Activated CD4-positive, alpha-beta memory T cell treated with anti-CD3 and anti-CD28 coated beads, Interleukin-2, amount 10 ng/mL, durations not matched to agents 7 days and 5 days (primary cell): Measurements from ENCODE around the gene CBLN4. TPM values are rescaled to one million over a fixed set of nuclear protein-coding genes. Genes with fewer than 3 reads are reported as not detected.

Experiments
- CTCF ChIA-PET: fragments of 350-600 bp; sonication (Branson Sonifier 250); formaldehyde crosslinking; loops from one replicate; lab custom pipeline; 2021; ENCODE audit warnings: antibody characterized with exemption, inconsistent platforms; lab: Charles Lee
- POLR2A ChIA-PET: fragments of 350-600 bp; sonication (Branson Sonifier 250); formaldehyde crosslinking; loops from one replicate; lab custom pipeline; 2021; ENCODE audit warnings: antibody characterized with exemption; lab: Charles Lee
- DNase-seq: peaks from one replicate; pipeline ENCODE4 v3.0.0-alpha.2; 2020
- H3K27ac Mint-ChIP-seq: one replicate; pipeline ENCODE4 v1.8.0; 2021; ENCODE audit warnings: mild to moderate bottlenecking, mixed read lengths
- H3K27me3 Mint-ChIP-seq: one replicate; pipeline ENCODE4 v1.8.0; 2021; ENCODE audit warnings: mixed read lengths
- H3K36me3 Mint-ChIP-seq: one replicate; pipeline ENCODE4 v1.8.0; 2021; ENCODE audit warnings: low read depth, mixed read lengths
- H3K4me1 Mint-ChIP-seq: one replicate; pipeline ENCODE4 v1.8.0; 2021; ENCODE audit warnings: mixed read lengths
- H3K4me3 Mint-ChIP-seq: one replicate; pipeline ENCODE4 v1.8.0; 2021; ENCODE audit warnings: mild to moderate bottlenecking, mixed read lengths
- H3K9me3 Mint-ChIP-seq: one replicate; pipeline ENCODE4 v1.8.0; 2021; ENCODE audit warnings: mixed read lengths
- total RNA-seq, 2 experiments: library from RNA; stranded (reverse); gene quantifications; one replicate each; pipeline ENCODE4 v1.2.3, GENCODE V29; 2021

CBLN4 gene
- total RNA-seq: not detected

- H3K9me3 Mint-ChIP-seq: peaks cover 4% of the 10 kb centered on the region
- no peaks in the 10 kb centered on the region for H3K4me1 Mint-ChIP-seq
- peaks cover 10% of the 10 kb centered on the region for H3K27me3 Mint-ChIP-seq
- H3K27ac Mint-ChIP-seq: no peak within 1 kb of the TSS
- ChIA-PET POLR2A (no interaction called here), CTCF (no interaction called here)
- H3K36me3 Mint-ChIP-seq: no peaks in the 10 kb centered on the region
- no peak within 1 kb of the TSS for H3K4me3 Mint-ChIP-seq
- DNase-seq: no peak
These were observed at the start of gene CBLN4 for GRCh38 chr20:56005389-56005715. Gene CBLN4, minus strand, starts transcription at chr20:56005519. Its CDS starts 1,348 bp downstream, at chr20:56004171.

DNA sequence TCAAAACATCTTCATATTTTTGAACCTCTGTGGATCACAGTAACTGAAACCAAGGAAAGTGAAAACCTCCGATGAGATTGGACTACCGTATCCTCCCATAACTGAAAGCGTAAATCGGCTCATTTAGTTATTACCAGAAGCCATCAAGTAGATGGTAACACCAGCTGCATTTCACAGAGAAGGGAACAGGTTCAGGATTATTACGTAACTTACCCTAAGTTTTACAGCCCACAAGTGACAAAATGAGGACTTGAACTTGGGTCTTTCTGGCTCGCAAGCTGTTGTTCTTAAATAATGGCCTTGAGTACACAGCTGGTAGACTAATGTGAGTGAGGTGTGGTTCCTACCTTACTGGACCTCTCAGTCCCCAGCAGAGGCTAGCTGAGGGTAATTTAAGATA is 37.9 kb upstream of the CBLN4 start:
- Mint-ChIP-seq H3K4me3 (no peak overlapping the region), H3K9me3 (peaks cover 8% of the 10 kb centered on the region), H3K4me1 (no peaks in the 10 kb centered on the region), H3K27ac (no peak overlapping the region), H3K36me3 (no peaks in the 10 kb centered on the region), H3K27me3 (no peaks in the 10 kb centered on the region)
- DNase-seq: no peak
- ChIA-PET POLR2A (no interaction called here), CTCF (no interaction called here)

- Mint-ChIP-seq H3K36me3 (no peaks in the 10 kb centered on the region), H3K9me3 (peaks cover 20% of the 10 kb centered on the region), H3K4me3 (no peak overlapping the region), H3K27ac (no peak overlapping the region), H3K27me3 (no peaks in the 10 kb centered on the region), H3K4me1 (no peaks in the 10 kb centered on the region)
- POLR2A ChIA-PET: no interaction called here
- CTCF ChIA-PET: no interaction called here
- DNase-seq: no peak
These were observed 26.9 kb upstream of the CBLN4 start for GRCh38 chr20:56032251-56032650.

GRCh38 chr20:56018716-56019115 is 13.4 kb upstream of the CBLN4 start:
- CTCF ChIA-PET: no interaction called here
- DNase-seq: no peak
- no peaks in the 10 kb centered on the region for H3K36me3 Mint-ChIP-seq
- H3K4me3 Mint-ChIP-seq: no peak overlapping the region
- H3K9me3 Mint-ChIP-seq: peaks cover 8% of the 10 kb centered on the region
- no peaks in the 10 kb centered on the region for H3K4me1 Mint-ChIP-seq
- POLR2A ChIA-PET: no interaction called here
- H3K27ac Mint-ChIP-seq: no peak overlapping the region
- H3K27me3 Mint-ChIP-seq: no peaks in the 10 kb centered on the region

GRCh38 chr20:56018194-56018593 is 12.9 kb upstream of the CBLN4 start:
- no peaks in the 10 kb centered on the region for H3K4me1 Mint-ChIP-seq
- no peak for DNase-seq
- ChIA-PET CTCF (no interaction called here), POLR2A (no interaction called here)
- no peaks in the 10 kb centered on the region for H3K27me3 Mint-ChIP-seq
- peaks cover 9% of the 10 kb centered on the region for H3K9me3 Mint-ChIP-seq
- no peaks in the 10 kb centered on the region for H3K36me3 Mint-ChIP-seq
- no peak overlapping the region for H3K4me3 Mint-ChIP-seq
- H3K27ac Mint-ChIP-seq: no peak overlapping the region

GRCh38 chr20:56017560-56017959 is 12.2 kb upstream of the CBLN4 start:
- DNase-seq: no peak
- H3K27me3 Mint-ChIP-seq: no peaks in the 10 kb centered on the region
- POLR2A ChIA-PET: no interaction called here
- H3K36me3 Mint-ChIP-seq: no peaks in the 10 kb centered on the region
- peaks cover 9% of the 10 kb centered on the region for H3K9me3 Mint-ChIP-seq
- H3K4me1 Mint-ChIP-seq: no peaks in the 10 kb centered on the region
- CTCF ChIA-PET: no interaction called here
- H3K27ac Mint-ChIP-seq: no peak overlapping the region
- H3K4me3 Mint-ChIP-seq: no peak overlapping the region

DNA sequence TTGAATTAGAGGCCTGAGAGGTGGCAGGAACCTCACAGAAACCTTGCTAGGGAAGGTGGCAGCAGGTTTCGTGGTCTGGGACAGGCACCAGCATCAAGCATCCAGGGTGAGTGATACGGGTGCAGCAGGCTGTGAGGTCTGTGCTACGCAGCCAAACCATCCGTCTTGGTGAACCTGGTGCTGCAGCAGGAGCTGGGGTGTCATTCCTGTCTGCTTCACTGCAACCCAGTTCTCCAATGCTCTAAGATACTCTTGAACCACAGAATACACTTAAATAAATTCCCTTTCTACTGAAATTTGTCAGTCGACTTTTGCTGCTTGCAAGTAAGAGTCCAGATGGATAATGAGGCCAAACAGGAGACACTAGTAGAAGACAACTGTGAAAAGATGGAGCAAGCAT is 9.7 kb upstream of the CBLN4 start:
- ChIA-PET CTCF (no interaction called here), POLR2A (no interaction called here)
- H3K9me3 Mint-ChIP-seq: peaks cover 13% of the 10 kb centered on the region
- no peaks in the 10 kb centered on the region for H3K27me3 Mint-ChIP-seq
- H3K27ac Mint-ChIP-seq: no peak overlapping the region
- DNase-seq: no peak
- H3K36me3 Mint-ChIP-seq: no peaks in the 10 kb centered on the region
- H3K4me1 Mint-ChIP-seq: no peaks in the 10 kb centered on the region
- no peak overlapping the region for H3K4me3 Mint-ChIP-seq

DNA sequence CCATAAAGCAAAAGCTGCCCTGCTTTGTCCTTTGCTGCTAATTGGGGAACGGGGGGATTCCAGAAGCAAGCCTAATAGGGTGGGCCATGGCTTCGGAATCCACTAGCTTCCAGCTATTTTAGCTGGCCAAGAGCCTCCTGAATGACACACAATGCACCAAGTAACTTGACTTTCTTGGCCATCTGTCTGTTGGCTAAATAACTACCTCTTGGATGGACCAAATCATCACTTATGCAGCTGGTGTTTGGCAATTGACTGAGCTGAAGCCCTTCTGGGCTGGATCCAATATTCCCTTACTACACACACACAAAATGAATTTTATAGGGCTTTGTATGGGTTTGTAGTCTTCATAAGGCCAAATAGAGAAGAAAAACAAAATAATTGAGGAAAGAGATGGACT is 8.8 kb upstream of the CBLN4 start:
- Mint-ChIP-seq H3K27ac (no peak overlapping the region), H3K4me3 (no peak overlapping the region), H3K36me3 (no peaks in the 10 kb centered on the region), H3K27me3 (no peaks in the 10 kb centered on the region), H3K4me1 (no peaks in the 10 kb centered on the region), H3K9me3 (peaks cover 13% of the 10 kb centered on the region)
- CTCF ChIA-PET: no interaction called here
- POLR2A ChIA-PET: no interaction called here
- no peak for DNase-seq

DNA sequence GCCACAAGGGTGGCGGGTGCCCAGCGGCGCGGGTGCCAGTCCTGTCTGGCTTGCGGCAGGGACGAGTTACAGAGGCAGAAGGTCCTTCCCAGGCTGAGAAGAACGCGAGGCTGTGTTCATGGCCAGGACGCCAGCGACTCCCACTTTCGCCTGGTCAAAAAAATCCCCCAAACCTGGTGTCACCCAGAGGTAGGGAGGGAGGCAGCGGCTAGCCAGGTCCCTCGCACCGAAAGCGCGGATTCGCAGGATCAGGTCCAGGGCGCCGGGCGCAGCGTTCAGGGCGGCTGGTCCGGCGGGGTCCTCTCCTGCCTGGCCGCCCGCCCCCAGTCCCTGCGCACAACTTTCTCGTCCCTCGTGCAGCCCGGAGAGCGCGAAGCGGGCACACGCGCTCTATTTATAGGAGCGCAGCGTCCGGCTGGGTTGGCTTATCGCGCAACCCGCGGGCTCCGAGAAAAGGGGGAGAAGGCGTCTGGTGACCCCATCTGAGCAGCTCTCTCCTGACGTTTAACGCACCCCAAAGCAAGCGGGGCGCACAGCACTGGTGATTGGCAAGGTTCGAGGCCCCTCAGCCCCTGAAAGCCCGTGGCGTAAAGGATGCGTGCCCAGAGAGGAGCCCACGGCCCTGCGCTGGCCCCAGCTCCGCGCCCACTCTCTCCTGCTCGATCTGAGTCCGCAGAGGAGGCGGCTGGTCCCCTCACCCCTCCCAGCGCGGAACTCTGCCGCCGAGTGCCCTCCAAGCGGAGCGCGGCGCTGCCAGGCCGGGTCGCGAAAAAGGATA is 519 bp downstream of the CBLN4 start:
- Mint-ChIP-seq H3K9me3 (peaks cover 4% of the 10 kb centered on the region), H3K4me3 (no peak overlapping the region), H3K27ac (no peak overlapping the region), H3K27me3 (peaks cover 10% of the 10 kb centered on the region), H3K4me1 (no peaks in the 10 kb centered on the region), H3K36me3 (no peaks in the 10 kb centered on the region)
- ChIA-PET CTCF (no interaction called here), POLR2A (no interaction called here)
- DNase-seq: no peak

DNA sequence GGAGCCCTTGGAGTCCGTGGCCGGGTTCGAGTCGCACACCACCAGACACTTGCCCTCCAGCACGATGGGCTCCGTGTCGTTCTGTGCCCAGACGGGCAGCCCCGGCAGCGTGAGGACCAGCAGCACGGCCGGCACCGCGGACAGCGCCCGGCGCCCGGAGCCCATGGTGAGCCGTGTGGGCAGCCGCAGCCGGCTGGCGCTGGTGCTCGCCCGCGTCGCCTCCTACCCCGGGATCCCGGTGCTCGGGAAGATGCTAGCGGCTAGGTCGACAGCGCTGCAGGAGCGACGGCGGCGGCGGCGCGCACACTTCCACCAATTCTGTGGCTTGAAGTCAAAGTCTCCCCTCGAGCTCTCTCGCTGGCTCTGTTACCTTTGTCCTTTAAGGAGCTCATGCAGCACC is 1.3 kb downstream of the CBLN4 start:
- Mint-ChIP-seq H3K27me3 (peaks cover 10% of the 10 kb centered on the region), H3K4me3 (no peak overlapping the region), H3K36me3 (no peaks in the 10 kb centered on the region), H3K9me3 (peaks cover 4% of the 10 kb centered on the region), H3K27ac (no peak overlapping the region), H3K4me1 (no peaks in the 10 kb centered on the region)
- DNase-seq: no peak
- ChIA-PET POLR2A (no interaction called here), CTCF (no interaction called here)

DNA sequence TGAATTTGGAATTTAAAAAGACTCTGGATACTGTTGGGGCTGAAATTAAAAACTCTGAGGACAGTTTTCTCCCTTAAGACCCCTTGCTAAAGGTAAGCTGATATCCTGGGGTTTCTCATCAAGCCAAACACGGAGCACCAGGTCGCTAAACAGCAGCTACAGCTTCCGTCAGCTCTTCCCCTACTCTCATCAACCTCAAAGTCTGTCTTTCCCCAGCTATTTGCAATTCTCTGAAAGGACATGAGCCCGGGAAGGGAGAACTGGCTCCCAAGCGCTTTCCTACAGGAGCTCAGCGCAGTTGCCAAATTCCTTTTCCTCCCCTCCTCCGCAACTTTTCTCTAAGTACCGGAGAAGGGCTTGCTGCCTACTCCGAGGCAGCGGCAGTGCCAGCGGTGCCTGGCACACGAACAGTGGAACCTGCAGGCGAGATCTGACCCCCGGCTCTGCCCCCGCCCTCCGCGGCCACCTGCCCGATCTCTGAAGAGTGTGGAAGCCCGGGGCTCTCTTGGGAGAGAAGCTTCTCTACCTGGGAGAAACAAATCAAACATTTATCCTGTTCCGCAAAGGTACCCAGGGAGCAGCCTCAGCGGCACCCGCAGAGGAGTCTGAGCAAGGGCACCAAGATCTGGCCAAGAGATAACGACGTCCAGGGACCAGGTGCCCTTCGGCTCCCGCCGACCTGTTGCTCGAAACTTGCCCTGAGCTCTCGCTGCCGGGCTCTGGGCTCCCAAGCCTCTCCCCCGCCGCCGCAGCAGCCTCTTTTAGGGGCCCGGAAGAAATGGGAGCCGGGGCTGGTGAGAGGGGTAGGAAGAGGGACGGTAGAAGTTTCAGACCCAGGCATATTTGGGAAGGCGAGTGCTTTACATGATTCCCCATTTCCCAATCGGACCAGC is 2.2 kb downstream of the CBLN4 start:
- Mint-ChIP-seq H3K36me3 (no peaks in the 10 kb centered on the region), H3K27ac (no peak overlapping the region), H3K27me3 (peaks cover 10% of the 10 kb centered on the region), H3K4me1 (no peaks in the 10 kb centered on the region), H3K4me3 (no peak overlapping the region), H3K9me3 (peaks cover 4% of the 10 kb centered on the region)
- ChIA-PET POLR2A (no interaction called here), CTCF (no interaction called here)
- DNase-seq: no peak

DNA sequence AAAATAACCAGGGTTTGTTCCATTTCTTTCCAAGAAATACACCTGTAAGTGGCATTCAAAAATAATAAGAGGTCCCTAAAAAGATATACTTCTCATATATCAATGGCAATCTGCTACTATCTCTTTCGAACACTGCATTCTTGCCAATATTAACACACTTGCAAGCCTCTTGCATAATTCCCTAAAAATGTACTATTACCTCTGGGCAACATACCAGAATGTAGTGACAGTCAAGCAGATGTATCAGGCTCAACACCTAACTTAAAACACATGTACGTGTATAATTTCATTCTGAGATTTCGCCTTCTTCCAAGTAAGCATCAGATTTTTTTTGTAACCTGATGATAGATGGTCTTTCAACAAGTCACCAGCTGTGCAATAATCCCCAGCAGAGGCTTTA is 3.4 kb downstream of the CBLN4 start:
- Mint-ChIP-seq H3K4me3 (no peak overlapping the region), H3K27ac (no peak overlapping the region), H3K4me1 (no peaks in the 10 kb centered on the region), H3K9me3 (peaks cover under 1% of the 10 kb centered on the region), H3K27me3 (peaks cover 10% of the 10 kb centered on the region), H3K36me3 (no peaks in the 10 kb centered on the region)
- CTCF ChIA-PET: no interaction called here
- POLR2A ChIA-PET: no interaction called here
- no peak for DNase-seq

GRCh38 chr20:56001106-56001785 is 4.1 kb downstream of the CBLN4 start:
- POLR2A ChIA-PET: no interaction called here
- no peak for DNase-seq
- H3K27me3 Mint-ChIP-seq: peaks cover 10% of the 10 kb centered on the region
- H3K36me3 Mint-ChIP-seq: no peaks in the 10 kb centered on the region
- CTCF ChIA-PET: no interaction called here
- H3K4me3 Mint-ChIP-seq: no peak overlapping the region
- no peak overlapping the region for H3K27ac Mint-ChIP-seq
- no peaks in the 10 kb centered on the region for H3K9me3 Mint-ChIP-seq
- H3K4me1 Mint-ChIP-seq: no peaks in the 10 kb centered on the region
